ENCODE results near the gene SCN9A.

GRCh38 chr2:166197446-166197845 lies 178.3 kb downstream of the SCN9A start:
- TF ChIP-seq CTCF (IDR thresholded peaks at IDR 0.05; ENCODE audit: insufficient read depth, low read length) (no peak), POLR2AphosphoS5 (IDR thresholded peaks at IDR 0.05; ENCODE audit: low read depth) (no peak), REST (IDR thresholded peaks at IDR 0.05; ENCODE audit: insufficient replicate concordance, low read depth) (no peak), GABPA (IDR thresholded peaks at IDR 0.05; ENCODE audit: low read depth) (no peak)
